CD4-positive, alpha-beta T cell (primary cell): ENCODE measurements around the gene DCAF8. TPM values are rescaled to one million over a fixed set of nuclear protein-coding genes. Genes with fewer than 3 reads are reported as not detected.

Source experiments
- ATAC-seq: fragments of 200-7000 bp; cut with Tn5 transposase; one replicate; pipeline ENCODE4 v1.10.0; 2022; ENCODE audit warnings: mild to moderate bottlenecking; ENCODE audit not compliant: poor library complexity
- CTCF ChIA-PET: fragments of 350-600 bp; sonication (Branson Sonifier 250); formaldehyde crosslinking; loops from one replicate; lab custom pipeline; 2021; ENCODE audit warnings: antibody characterized with exemption, inconsistent platforms; lab: Charles Lee
- POLR2A ChIA-PET: fragments of 350-600 bp; sonication (Branson Sonifier 250); formaldehyde crosslinking; loops from one replicate; lab custom pipeline; 2021; ENCODE audit warnings: antibody characterized with exemption, inconsistent platforms; lab: Charles Lee
- DNase-seq, 14 experiments: peaks; one replicate each; pipeline ENCODE4 v3.0.0-alpha.2; 2013 to 2020; ENCODE audit warnings: mixed read lengths in 2 of 14
- H3K27ac ChIP-seq, 2 donors: one replicate each; pipeline versions ENCODE4 v1.5.1 to v1.7.0; 2013; ENCODE audit warnings: low read length in 2 of 2, low read depth in 1 of 2, mild to moderate bottlenecking in 1 of 2
- H3K27me3 ChIP-seq, 2 experiments: 1 replicate in 1 of 2; 2 replicates in 1 of 2; pipeline versions ENCODE4 v1.6.1 to v1.7.0; 2013; ENCODE audit warnings: low read length in 2 of 2, control low read depth in 1 of 2, mild to moderate bottlenecking in 1 of 2, moderate library complexity in 1 of 2; ENCODE audit not compliant: insufficient read depth in 2 of 2, control insufficient read depth in 1 of 2
- H3K36me3 ChIP-seq: one replicate; pipeline ENCODE4 v1.6.1; 2013; ENCODE audit warnings: low read length, control low read depth; ENCODE audit not compliant: insufficient read depth
- H3K4me1 ChIP-seq: one replicate; pipeline ENCODE4 v1.6.1; 2013; ENCODE audit warnings: low read length, control low read depth; ENCODE audit not compliant: insufficient read depth
- H3K4me3 ChIP-seq: one replicate; pipeline ENCODE4 v1.5.1; 2013; ENCODE audit warnings: mild to moderate bottlenecking, low read length, moderate library complexity
- H3K9me3 ChIP-seq, 2 experiments: 1 replicate in 1 of 2; 2 replicates in 1 of 2; pipeline versions ENCODE4 v1.6.1 to v1.7.0; 2013; ENCODE audit warnings: low read length in 2 of 2, mild to moderate bottlenecking in 2 of 2, control low read depth in 1 of 2, moderate library complexity in 1 of 2; ENCODE audit not compliant: control insufficient read depth in 1 of 2, insufficient read depth in 1 of 2
- H3K27ac Mint-ChIP-seq: one replicate; pipeline ENCODE4 v1.8.0; 2020; ENCODE audit warnings: mixed read lengths
- H3K27me3 Mint-ChIP-seq: one replicate; pipeline ENCODE4 v1.8.0; 2021; ENCODE audit warnings: mixed read lengths
- H3K36me3 Mint-ChIP-seq: one replicate; pipeline ENCODE4 v1.8.0; 2021; ENCODE audit warnings: low read depth, mixed read lengths
- H3K4me1 Mint-ChIP-seq: one replicate; pipeline ENCODE4 v1.8.0; 2021; ENCODE audit warnings: low read depth, mixed read lengths
- H3K4me3 Mint-ChIP-seq: one replicate; pipeline ENCODE4 v1.8.0; 2020; ENCODE audit warnings: mild to moderate bottlenecking, mixed read lengths
- H3K9me3 Mint-ChIP-seq: one replicate; pipeline ENCODE4 v1.8.0; 2020; ENCODE audit warnings: mixed read lengths
- CTCF ChIP-seq: fragments of 200-600 bp; IDR thresholded peaks from one replicate; pipeline ENCODE4 v1.8.0; 2022; ENCODE audit warnings: antibody characterized with exemption, mild to moderate bottlenecking
- intact Hi-C, 2 experiments: fragments of 100-400 bp; cut with DNase I in 1 of 2; cut with micrococcal nuclease in 1 of 2; formaldehyde crosslinking; loops; one replicate each; pipeline versions ENCODE4 v1.15.1 to v1.9.0; 2023 to 2025; cut with DNase I, micrococcal nuclease
- total RNA-seq, 174 experiments: library from RNA in 2 of 174; stranded (reverse) in 2 of 174; gene quantifications; one replicate each; pipeline ENCODE4 v1.2.3 and lab custom pipeline; 2021 to 2026

Gene DCAF8
- total RNA-seq, 2 experiments from 2014 or later, result 151 to 154 TPM

GRCh38 chr1:160271025-160271424 lies 8.7 kb upstream of the DCAF8 start:
- TF ChIP-seq CTCF, result no peak
- no peak overlapping the region for H3K4me3 Mint-ChIP-seq
- intact Hi-C loops, result no loop called here
- no peaks in the 10 kb centered on the region for H3K4me1 Mint-ChIP-seq
- no peak overlapping the region for H3K27ac ChIP-seq
- CTCF ChIA-PET, result no interaction called here
- H3K4me1 ChIP-seq, result no peaks in the 10 kb centered on the region
- H3K36me3 Mint-ChIP-seq, result peaks cover under 1% of the 10 kb centered on the region
- DNase-seq (no peak), ATAC-seq (no peak)
- no peaks in the 10 kb centered on the region for H3K36me3 ChIP-seq
- no peaks in the 10 kb centered on the region for H3K27me3 Mint-ChIP-seq
- no peaks in the 10 kb centered on the region for H3K27me3 ChIP-seq
- H3K9me3 Mint-ChIP-seq, result no peaks in the 10 kb centered on the region
- no peak overlapping the region for H3K4me3 ChIP-seq
- H3K27ac Mint-ChIP-seq, result no peak overlapping the region
- no peaks in the 10 kb centered on the region for H3K9me3 ChIP-seq
- POLR2A ChIA-PET, result interaction anchor here (1.1 kb wide), 1 partner anchor 8 kb away, joined by 3 read pairs; the partner anchor contains the start of gene DCAF8

- ChIA-PET CTCF (interaction anchor here (1.5 kb wide), 1 partner anchor 24 kb away, joined by 3 read pairs; no protein-coding TSS in a partner anchor), POLR2A (no interaction called here)
- Histone ChIP-seq H3K4me1 (peaks cover 10% of the 10 kb centered on the region), H3K9me3 (no peaks in the 10 kb centered on the region), H3K27ac (no peak overlapping the region), H3K36me3 (no peaks in the 10 kb centered on the region), H3K4me3 (no peak overlapping the region), H3K27me3 (no peaks in the 10 kb centered on the region)
- DNase-seq (no peak), ATAC-seq (no peak)
- intact Hi-C loops, result no loop called here
- Mint-ChIP-seq H3K36me3 (peaks cover 2% of the 10 kb centered on the region), H3K9me3 (no peaks in the 10 kb centered on the region), H3K27me3 (no peaks in the 10 kb centered on the region), H3K27ac (no peak overlapping the region), H3K4me3 (no peak overlapping the region), H3K4me1 (peaks cover 13% of the 10 kb centered on the region)
- no peak for TF ChIP-seq CTCF
Measured at GRCh38 chr1:160267284-160267991, 5.1 kb upstream of the DCAF8 start.

GRCh38 chr1:160264795-160265307 lies 2.5 kb upstream of the DCAF8 start:
- Mint-ChIP-seq H3K36me3 (peaks cover 22% of the 10 kb centered on the region), H3K27me3 (no peaks in the 10 kb centered on the region), H3K27ac (no peak overlapping the region), H3K4me1 (peaks cover 35% of the 10 kb centered on the region), H3K4me3 (no peak overlapping the region), H3K9me3 (no peaks in the 10 kb centered on the region)
- intact Hi-C loops, result loop anchor here in 1 of 2 experiments (5.0 kb wide), 1 partner anchor 77 kb away; the partner anchor contains the start of genes COPA and NCSTN
- Histone ChIP-seq H3K4me3 (no peak overlapping the region), H3K36me3 (no peaks in the 10 kb centered on the region), H3K4me1 (peaks cover 20% of the 10 kb centered on the region), H3K9me3 (no peaks in the 10 kb centered on the region), H3K27me3 (no peaks in the 10 kb centered on the region), H3K27ac (no peak overlapping the region)
- TF ChIP-seq CTCF, result no peak
- POLR2A ChIA-PET, result interaction anchor here (0.9 to 2.0 kb wide), 3 partner anchors 20 to 54 kb away, joined by 3 to 7 read pairs (median 6); partner anchors contain the start of gene PEX19
- ATAC-seq, result no peak
- CTCF ChIA-PET, result interaction anchor here (1.3 to 6.1 kb wide), 4 partner anchors 13 to 26 kb away, joined by 3 to 28 read pairs (median 6); partner anchors contain the start of gene PEX19
- DNase-seq, result no peak
